ENCODE results near the gene SLC3A2.

SLC3A2 gene

DNA sequence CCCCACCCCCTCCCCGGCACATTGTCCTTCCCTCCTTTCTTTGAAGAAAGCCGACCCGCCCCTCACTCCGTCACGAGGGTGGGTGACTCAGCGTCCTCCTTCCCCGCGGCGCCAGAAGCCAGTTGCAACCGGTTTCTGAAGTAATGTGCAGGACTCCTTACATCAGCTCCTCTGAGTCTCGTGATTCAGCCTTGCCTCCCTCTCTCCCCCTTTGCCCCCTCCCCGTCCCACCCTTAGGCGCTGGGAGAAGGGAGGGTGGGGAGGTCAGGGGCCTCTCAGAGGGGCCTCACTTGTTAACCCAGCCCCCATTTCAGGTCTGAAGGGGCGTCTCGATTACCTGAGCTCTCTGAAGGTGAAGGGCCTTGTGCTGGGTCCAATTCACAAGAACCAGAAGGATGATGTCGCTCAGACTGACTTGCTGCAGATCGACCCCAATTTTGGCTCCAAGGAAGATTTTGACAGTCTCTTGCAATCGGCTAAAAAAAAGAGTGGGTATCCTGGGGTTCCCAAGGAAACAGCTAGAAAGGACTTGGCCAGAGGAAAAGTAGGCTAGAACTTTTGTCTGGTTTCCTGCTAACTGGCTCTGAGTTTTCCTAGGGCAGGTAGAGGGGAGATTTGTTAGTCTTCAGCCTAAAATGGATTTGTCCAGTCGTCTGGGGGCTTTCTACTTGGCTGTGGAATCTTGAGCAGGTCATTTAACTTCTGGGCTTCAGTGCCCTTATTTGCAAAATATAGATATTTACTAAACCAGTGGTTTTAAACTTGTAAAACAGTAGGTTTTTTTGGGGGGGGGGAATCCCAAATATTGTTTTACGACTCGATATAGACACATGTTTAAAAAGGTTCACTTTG lies 1.1 kb downstream of the SLC3A2 start:
- DNase-seq: peak; percentile 88

DNA sequence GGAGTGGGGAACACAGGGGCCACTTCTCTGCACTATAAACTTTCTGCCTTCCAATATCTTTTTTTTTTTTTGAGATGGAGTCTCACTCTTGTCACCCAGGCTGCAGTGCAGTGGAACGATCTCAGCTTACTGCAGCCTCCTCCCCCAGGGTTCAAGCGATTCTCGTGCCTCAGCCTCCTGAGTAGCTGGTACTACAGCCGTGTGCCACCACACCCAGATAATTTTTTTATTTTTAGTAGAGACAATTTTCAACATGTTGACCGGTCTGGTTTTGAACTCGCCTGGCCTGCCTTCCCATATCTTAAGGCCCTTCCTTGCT lies 1.7 kb downstream of the SLC3A2 start:
- no peak for DNase-seq

- DNase-seq: no peak
Observed at GRCh38 chr11:62882788-62883501, 2.2 kb downstream of the SLC3A2 start.

GRCh38 chr11:62883673-62884072 lies 3.0 kb downstream of the SLC3A2 start:
- DNase-seq: no peak

- DNase-seq: no peak
Observed at GRCh38 chr11:62885137-62885750, 4.5 kb downstream of the SLC3A2 start.

DNA sequence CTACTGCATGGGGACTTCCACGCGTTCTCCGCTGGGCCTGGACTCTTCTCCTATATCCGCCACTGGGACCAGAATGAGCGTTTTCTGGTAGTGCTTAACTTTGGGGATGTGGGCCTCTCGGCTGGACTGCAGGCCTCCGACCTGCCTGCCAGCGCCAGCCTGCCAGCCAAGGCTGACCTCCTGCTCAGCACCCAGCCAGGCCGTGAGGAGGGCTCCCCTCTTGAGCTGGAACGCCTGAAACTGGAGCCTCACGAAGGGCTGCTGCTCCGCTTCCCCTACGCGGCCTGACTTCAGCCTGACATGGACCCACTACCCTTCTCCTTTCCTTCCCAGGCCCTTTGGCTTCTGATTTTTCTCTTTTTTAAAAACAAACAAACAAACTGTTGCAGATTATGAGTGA lies 7.7 kb downstream of the SLC3A2 start:
- no peak for DNase-seq

DNA sequence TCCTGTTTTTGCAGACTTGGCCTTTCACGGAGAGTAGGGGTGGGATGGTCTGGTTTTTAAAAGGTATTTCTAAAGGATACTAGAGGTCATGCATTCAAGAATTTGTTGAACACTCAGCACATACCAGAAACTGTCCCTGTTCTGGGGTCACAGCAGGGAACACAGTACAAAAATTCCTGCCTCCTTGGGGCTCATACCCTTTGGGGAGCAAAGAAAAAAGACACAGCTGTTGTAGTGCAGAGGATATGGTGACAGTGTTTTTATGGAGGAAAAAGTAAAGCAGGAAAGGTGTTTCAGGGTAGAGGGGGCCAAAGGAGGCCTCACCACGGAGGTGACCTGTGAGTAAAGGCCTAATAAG lies 8.4 kb downstream of the SLC3A2 start:
- DNase-seq: no peak

GRCh38 chr11:62889484-62890437 lies 9.1 kb downstream of the SLC3A2 start:
- DNase-seq: no peak

DNA sequence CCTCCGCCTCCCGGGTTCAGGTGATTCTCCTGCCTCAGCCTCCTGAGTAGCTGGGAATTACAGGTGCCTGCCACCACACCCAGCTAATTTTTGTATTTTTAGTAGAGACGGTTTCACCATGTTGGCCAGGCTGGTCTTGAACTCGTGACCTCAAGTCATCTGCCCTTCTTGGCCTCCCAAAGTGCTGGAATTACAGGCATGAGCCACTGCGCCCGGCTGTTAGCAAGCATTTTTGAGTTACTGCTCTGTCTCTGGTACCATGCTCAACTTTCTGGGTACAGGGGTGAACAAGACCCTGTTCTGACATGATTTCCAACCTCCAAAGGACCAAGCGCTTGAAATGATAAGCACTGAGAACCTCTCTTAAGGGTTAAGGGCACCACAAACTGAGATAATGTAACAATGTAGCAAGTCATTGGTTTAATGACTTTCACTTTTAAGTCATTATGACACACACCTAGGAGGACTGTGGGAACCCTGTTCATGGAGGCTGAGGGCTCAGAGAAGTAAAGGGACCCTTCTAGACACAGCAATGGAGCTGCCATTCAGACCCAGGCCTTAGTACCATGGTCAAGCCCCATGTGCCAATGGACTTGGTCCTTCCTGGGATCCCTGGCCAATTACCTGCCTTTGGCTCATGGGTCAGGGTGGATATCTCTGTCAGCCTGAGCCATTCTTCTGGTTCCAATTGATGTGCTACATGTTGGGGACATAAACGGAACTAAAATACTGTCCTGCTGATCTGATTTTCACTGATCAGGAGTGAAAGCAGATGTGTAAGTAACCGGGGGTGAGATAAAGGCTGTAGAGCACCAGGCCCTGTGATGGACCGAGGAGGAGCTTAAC lies 11.6 kb downstream of the SLC3A2 start:
- DNase-seq: no peak

- DNase-seq: no peak
Observed at GRCh38 chr11:62895501-62895900, 14.8 kb downstream of the SLC3A2 start.

GRCh38 chr11:62896049-62896448 lies 15.4 kb downstream of the SLC3A2 start:
- DNase-seq: no peak

DNA sequence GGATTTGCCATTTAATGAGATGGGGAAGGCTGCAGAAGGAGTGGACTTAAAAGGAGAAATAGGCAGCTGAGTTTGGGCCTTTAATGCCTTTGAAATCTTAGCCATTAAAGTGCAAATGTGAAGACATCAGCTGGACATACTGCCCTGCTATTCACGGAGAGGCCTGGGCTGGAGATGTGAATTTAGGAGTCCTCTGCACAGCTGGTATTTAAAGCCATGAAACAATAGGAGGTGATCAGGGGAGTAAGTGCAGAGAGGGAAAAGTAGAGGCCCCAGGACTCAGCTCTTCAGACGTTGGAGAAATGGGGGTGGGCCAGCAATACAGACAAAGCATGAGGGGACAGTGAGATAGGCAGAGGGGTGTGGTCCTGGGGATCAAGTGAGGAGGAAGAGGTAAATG lies 16.6 kb downstream of the SLC3A2 start:
- DNase-seq: no peak

GRCh38 chr11:62898027-62898426 lies 17.3 kb downstream of the SLC3A2 start:
- no peak for DNase-seq

- DNase-seq: no peak
Observed at GRCh38 chr11:62902932-62903331, 22.2 kb downstream of the SLC3A2 start.

- no peak for DNase-seq
Observed at GRCh38 chr11:62905296-62905695, 24.6 kb downstream of the SLC3A2 start.

- peak; percentile 71 for DNase-seq
Observed at GRCh38 chr11:62905927-62906531, 25.3 kb downstream of the SLC3A2 start.

- DNase-seq: no peak
Observed at GRCh38 chr11:62908468-62909072, 27.9 kb downstream of the SLC3A2 start.

DNA sequence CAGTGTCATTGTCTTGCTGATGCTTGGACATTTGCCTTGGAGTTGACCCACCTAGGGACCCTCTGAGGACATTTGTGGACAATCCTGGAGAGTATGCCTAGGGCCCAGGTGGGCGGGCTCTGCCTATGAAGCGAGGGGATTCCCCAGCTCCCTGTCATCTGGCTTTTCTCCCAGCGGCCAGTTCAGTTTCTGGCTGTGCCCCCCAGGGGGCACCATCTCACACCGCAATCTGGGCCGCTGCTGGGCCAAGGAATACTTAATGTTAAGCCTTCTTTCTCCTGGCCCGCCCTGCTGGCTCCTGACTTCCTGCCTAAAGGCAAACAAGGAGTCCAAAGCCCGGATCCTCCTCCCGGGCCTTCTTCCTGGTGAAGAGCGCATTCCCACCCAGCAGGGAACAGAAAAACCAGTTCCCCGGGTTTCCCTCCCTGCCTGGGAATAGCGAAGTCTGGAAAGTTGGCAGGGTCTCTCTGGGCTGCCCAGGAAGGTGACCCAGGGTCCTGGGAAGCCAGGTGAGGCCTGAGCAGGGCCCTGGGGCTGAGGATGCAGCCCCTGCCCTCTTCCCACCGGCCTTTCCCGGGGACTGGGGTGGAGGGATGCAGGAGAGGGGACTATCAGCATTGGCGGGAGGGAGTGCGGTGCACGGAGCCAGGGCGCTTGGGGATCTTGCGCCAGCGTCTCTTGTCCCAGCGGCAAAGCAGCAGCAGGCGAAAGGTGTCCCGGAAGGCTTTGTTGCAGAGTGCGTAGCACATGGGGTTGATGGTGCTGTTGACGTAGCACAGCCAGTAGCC lies 28.6 kb downstream of the SLC3A2 start:
- DNase-seq: no peak

DNA sequence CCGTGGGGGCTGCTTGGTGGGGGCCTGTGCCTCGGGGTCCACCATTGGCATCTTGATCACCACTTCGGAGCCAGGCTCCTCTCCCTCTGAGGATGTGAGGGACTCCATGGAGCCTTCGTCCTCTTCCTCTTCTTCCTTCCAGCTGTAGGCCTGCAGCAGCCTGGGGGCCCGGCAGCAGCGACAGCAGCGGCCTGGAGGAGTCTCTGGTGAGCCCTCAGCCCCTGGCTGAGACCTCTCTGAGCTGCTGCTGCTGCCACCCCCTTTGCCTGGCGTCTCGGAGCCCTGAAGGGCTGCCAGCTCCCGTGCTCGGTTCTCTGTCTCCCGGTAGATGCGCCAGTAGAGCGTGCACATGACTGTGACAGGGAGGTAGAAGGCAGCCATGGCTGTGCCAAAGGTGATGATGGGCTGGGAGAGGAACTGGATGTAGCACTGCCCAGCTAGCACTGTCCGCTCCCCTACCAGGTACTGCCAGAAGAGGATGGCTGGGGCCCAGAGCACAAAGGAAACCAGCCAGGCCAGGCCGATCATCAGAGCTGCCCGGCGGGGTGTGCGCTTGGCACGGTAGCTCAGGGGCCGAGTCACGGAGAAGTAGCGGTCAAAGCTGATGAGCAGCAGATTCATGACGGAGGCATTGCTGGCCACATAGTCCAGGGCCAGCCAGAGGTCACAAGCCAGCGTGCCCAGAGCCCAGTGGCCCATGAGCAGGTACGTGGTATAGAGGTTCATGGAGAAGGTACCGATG lies 29.6 kb downstream of the SLC3A2 start:
- no peak for DNase-seq
